ENCODE measurements around the gene MIDN.

MIDN gene

GRCh38 chr19:1233115-1233667 is 15.2 kb upstream of the MIDN start:
- DNase-seq, result no peak

GRCh38 chr19:1234051-1234954 is 14.1 kb upstream of the MIDN start:
- no peak for DNase-seq

GRCh38 chr19:1234955-1235380 is 13.4 kb upstream of the MIDN start:
- DNase-seq, result no peak

GRCh38 chr19:1235625-1236538 is 12.5 kb upstream of the MIDN start:
- DNase-seq, result no peak

GRCh38 chr19:1236576-1236975 is 11.8 kb upstream of the MIDN start:
- DNase-seq, result no peak

GRCh38 chr19:1237027-1237659 is 11.2 kb upstream of the MIDN start:
- no peak for DNase-seq

GRCh38 chr19:1237754-1238368 is 10.5 kb upstream of the MIDN start, which contains the start of gene CBARP:
TSS of gene CBARP (minus strand) at chr19:1238005. CDS start at chr19:1236100, 1,905 bp downstream.
- DNase-seq, result peak; percentile 51

- DNase-seq, result no peak
Observed at GRCh38 chr19:1238369-1239303, 9.7 kb upstream of the MIDN start.

GRCh38 chr19:1239420-1239795 is 9.0 kb upstream of the MIDN start:
- DNase-seq, result no peak

GRCh38 chr19:1239796-1240737 is 8.3 kb upstream of the MIDN start:
- peak; percentile 98 for DNase-seq

GRCh38 chr19:1240925-1241324 is 7.5 kb upstream of the MIDN start:
- DNase-seq, result no peak

GRCh38 chr19:1241417-1242095 is 6.8 kb upstream of the MIDN start, which contains the start of gene ATP5F1D:
TSS of gene ATP5F1D (plus strand) at chr19:1241751. CDS start at chr19:1241851, 100 bp downstream.
- peak; percentile 98 for DNase-seq

GRCh38 chr19:1243768-1244692 is 4.4 kb upstream of the MIDN start:
- DNase-seq, result peak; percentile 89

GRCh38 chr19:1244693-1245451 is 3.5 kb upstream of the MIDN start:
- peak; percentile 79 for DNase-seq

- no peak for DNase-seq
Observed at GRCh38 chr19:1245494-1246264, 2.7 kb upstream of the MIDN start.

All from suppressor macrophage treated with lipopolysaccharide for 4 hours (primary cell).